HG02852 (cell line): ENCODE data around the gene APP.

Experiments used
- ATAC-seq: cut with Tn5 transposase; IDR thresholded peaks from one replicate; pipeline ENCODE4 v1.9.1; 2021; ENCODE audit warnings: mild to moderate bottlenecking, moderate library complexity; ENCODE audit not compliant: unreplicated experiment

APP gene

DNA sequence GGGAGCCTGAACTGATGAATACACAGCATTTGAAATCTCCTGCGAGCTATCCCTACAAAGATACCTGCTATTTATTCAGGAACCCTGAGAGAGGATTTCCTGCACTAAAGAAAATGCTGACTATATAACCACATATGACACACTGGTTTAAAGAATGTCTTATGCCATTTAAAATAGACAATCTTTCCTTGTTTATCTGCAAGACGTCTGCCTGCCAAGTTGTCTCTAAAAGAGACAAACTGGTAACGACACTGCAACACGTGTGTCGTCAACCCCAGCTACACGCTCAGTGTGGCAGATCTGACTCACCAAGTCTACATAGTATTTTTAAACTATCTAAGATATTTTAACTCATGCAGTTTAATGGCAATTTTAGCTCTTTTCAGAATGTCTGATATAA, 42.7 kb downstream of the APP start:
- ATAC-seq, result no peak

DNA sequence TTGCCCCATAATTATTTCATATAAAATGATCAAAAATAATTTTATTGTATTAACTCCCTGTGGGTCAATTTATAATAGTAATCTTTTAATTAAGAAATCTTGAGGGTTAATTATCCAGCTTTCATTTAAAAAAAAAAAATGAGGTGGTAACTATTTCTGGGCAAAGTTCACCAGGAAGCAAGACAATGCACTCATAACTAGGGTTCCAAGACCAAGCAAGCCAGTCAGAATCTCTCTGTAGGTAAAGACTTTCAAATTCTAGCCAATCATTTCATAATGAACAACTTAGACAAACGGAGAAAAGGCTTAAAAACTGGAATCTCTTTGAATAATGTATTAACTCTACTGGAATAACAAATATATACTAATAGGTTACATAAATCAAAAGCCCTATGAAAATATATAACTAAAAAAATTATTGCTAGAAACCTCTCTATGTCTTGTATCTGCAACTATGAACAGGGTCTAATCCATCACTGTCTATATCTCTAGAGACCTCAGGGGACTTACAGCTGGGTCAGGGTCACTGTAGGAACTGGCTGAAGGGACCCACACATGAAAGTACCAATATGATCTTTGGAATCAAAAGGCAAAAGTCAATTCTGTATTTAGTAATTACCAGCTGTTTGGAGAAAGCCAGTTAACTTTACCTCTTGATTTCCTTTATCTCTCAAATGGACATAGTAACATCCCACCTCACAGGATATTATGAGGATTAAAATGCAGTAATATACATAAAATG, 43.3 kb downstream of the APP start:
- no peak for ATAC-seq

GRCh38 chr21:26126168-26126553, 44.4 kb downstream of the APP start:
- ATAC-seq, result no peak

DNA sequence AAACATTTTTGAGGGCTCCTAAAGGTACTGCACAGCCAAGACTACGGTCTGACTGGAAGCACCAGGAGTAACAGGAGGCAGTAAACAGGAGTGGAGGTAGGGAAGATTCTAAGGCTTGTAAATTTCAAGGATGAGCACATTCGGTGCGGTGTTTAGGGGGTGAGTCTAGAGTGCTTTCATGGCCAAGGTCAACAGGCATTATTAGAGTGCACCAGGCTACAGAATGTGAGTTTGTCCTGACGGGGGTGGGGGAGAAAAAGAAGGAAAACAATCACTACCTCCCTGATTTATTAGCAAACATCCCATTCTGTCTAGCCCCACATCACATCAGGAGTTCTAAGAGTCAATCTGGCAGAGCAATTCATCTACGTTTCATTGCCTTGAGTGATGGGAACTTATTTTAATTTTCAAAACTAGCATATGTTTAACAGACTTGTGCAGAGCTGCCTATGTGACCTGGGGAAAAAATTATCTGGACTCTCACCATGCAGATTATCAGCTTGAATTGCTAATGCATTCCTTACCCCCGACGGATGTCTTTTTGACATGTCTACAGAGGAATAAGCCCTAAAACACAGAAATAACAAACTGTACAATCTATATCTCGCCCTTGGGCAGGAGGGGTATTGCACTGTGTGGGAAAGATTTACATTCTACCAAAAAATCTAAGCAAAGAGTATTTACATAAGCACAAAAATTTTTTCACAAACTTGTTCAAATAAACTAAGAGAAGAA, 45.0 kb downstream of the APP start:
- no peak for ATAC-seq

GRCh38 chr21:26124896-26125295, 45.7 kb downstream of the APP start:
- ATAC-seq, result no peak

GRCh38 chr21:26124421-26124833, 46.1 kb downstream of the APP start:
- no peak for ATAC-seq

- no peak for ATAC-seq
Observed at GRCh38 chr21:26123012-26123411, 47.6 kb downstream of the APP start.

DNA sequence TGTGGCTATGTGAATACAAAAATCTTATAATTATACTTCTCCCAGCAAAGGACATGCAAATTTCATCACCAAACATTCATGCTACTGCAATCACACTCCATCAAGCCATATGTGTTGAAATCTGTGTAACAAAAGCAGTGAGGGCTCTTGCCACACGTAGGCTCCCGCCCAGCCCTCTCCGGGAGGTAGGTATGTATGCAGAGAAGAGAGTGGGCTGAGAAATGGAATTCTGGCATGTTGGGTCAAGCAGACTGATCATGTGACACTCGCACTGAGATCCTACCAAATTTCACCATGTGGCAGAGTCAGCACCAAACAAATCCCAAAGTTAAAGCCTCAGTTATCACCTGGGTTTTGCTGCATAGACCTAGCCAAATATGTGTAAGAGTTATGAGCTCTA, 49.7 kb downstream of the APP start:
- ATAC-seq, result no peak

GRCh38 chr21:26119906-26120305, 50.7 kb downstream of the APP start:
- ATAC-seq, result no peak

GRCh38 chr21:26118938-26119540, 51.5 kb downstream of the APP start:
- no peak for ATAC-seq

GRCh38 chr21:26117972-26118367, 52.6 kb downstream of the APP start:
- no peak for ATAC-seq

DNA sequence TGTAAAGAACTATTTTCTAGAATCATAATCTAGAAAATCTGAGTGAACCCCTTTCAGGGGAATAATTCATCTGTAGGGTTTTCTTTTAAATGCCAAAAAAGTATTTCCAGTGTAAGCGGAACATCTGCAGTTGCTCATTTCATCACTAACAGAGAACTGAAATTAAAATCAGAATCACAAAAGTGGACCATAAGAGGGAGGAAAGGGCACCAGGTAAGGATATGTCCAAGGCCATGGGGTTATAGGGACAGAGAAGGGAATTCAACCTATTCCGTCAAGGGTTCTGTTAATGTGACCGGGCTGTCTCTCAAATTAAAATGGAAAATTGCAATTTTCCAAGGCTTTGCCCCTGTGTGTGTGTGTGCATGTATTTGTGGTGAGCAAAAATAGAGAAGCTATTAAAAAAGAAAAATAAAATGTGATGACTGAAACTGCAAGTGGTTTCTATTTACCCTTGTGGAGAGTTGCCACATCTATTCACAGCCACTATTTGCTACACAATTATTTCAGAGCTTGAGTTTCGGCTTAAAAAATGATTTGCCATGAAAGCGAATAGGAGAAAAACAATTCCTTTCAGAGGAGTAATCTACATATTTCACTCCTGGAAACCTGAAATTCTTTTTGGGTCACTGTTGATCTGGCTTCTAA, 53.1 kb downstream of the APP start:
- ATAC-seq, result no peak

GRCh38 chr21:26116456-26117011, 54.0 kb downstream of the APP start:
- no peak for ATAC-seq

DNA sequence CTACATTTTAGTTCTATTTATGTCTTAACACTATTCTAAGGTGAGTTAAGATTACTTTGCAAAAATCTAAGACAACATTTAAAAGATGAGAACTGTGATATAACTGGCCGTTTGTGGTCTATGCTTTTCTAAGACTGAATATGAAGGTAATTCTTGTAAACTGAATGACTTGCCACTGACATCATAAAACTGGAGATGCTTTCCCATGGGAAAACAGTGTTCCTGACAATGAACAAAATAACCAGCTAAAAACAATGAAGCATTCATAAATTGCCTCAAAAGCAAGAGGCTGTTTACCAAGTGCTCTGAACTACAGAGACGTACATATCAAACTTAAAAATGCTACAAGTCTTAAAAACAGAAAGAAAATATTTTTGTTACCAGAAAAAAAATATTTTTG, 54.7 kb downstream of the APP start:
- ATAC-seq, result no peak

DNA sequence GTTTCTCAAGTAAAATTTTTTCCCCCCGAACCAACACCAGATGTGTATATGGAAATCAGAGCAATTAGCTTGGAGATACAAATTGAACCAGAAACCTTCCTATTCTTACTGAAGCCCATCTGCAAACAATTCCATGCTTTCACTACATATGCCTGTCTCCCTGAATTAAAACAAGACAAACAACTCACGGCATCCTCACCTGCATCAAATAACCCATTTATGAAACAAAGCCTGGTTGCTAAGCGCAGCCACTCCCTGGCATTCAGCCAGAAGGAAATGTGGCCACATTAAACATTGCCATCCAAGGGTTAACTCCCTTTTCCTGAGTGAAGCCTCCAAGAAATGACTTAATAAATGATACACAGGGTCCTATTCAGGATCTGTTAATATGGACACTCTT, 55.3 kb downstream of the APP start:
- no peak for ATAC-seq

- no peak for ATAC-seq
Observed at GRCh38 chr21:26112975-26113374, 57.6 kb downstream of the APP start.

DNA sequence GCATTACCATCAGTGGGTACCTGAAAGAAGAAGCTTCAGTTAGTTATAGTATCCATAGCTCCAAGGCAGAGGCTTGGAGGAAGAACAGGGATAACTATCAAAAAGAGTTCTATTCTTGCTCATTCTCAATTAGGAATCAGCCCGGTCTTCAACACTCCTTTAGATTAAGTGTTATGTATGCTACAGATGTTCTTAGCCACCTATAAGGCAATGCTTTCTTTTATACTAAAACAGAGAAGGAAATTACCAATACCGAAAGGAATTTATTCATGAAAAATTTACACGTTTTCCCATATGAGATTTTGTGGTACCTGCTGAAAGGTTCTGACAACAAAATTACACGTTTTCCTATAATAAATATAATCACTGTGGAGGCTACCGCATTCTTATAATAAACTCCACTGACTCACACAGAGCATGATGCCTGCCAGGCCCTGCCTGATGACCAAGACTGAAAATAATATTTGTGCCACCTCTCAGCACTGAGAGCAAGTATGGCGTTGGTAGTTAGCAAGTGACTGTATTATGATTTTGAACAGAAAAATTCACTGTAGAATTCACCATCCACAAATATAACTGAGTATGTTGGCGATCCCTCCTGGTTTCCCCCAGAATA, 58.3 kb downstream of the APP start:
- ATAC-seq, result no peak

DNA sequence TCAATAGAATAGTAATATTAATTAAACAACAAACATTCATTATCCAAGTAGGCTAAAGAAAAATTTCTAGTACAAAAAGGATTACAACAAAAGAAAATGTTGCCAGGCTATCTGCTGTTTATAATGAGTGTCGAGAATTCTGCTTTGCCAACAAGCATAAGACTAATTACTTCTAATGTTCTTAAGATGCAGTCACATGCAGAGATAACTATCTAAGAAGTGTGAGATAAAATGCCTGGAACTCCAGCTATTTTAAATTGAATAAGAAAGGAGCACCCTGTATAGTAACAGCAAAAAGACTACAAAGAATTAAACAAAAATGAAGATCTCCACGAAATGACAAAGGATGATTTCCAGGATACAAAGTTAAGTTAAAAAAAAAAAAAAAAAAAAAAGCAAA, 59.9 kb downstream of the APP start:
- ATAC-seq, result no peak

- no peak for ATAC-seq
Observed at GRCh38 chr21:26107429-26107828, 63.1 kb downstream of the APP start.

GRCh38 chr21:26106562-26106961, 64.0 kb downstream of the APP start:
- no peak for ATAC-seq

DNA sequence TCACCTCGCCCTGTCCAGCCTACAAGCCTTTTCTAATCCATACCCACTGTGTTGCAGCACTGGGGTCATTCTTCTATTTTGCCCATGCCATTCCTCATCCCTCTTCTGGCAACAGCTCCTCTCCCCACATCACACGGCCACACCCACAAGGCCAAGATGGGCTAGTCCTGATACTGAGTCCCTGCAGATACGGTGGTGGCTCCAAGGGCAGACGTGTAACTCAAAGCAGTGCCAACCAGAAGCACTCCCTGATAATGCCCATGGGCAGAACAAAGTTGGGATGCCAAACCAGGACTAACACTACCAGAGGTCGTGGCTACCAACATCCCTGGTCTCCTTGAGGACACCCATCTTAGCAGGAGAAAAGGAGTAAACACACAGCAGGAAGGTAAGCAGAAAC, 64.8 kb downstream of the APP start:
- no peak for ATAC-seq
